Endothelial cell of umbilical vein (primary cell): ENCODE results near the gene FGD5. TPM values are rescaled to one million over a fixed set of nuclear protein-coding genes. Genes with fewer than 3 reads are reported as not detected.

Experiments used
- BruUV-seq: library from RNA; stranded (reverse); fragments of 400-500 nt; replicated peaks from 2 replicates; lab custom pipeline; 2021; lab: Mats Ljungman, UMichigan
- CTCF ChIA-PET: fragments of 300-600, 350-600 bp; sonication (Branson Sonifier 250); formaldehyde crosslinking; loops from one replicate; lab custom pipeline; 2021; ENCODE audit warnings: antibody characterized with exemption, inconsistent platforms; lab: Charles Lee
- POLR2A ChIA-PET: fragments of 300-600, 350-600 bp; sonication (Branson Sonifier 250); formaldehyde crosslinking; loops from one replicate; lab custom pipeline; 2021; ENCODE audit warnings: antibody characterized with exemption, inconsistent platforms; lab: Charles Lee
- DNase-seq: peaks from one replicate; pipeline ENCODE4 v3.0.0-alpha.2; 2011; ENCODE audit warnings: low read depth, low spot score
- FAIRE-seq: peaks from 2 replicates; lab custom pipeline; 2011; peaks lifted over from hg19 to GRCh38; lab: Jason Lieb, UNC
- H2AFZ ChIP-seq: 2 replicates; pipeline ENCODE4 v1.6.0; 2012; ENCODE audit warnings: low read depth, low read length, control low read depth, inconsistent platforms
- H3K27ac ChIP-seq: 2 replicates; pipeline ENCODE4 v1.5.1; 2011; ENCODE audit warnings: low read depth, mild to moderate bottlenecking, control low read depth, low read length, moderate library complexity; ENCODE audit not compliant: insufficient read depth
- H3K27me3 ChIP-seq, 2 experiments: 2 replicates each; pipeline versions ENCODE4 v1.6.0 to v1.6.1; 2011; ENCODE audit warnings: low read length in 2 of 2, mixed read lengths in 1 of 2; ENCODE audit not compliant: control insufficient read depth in 2 of 2, insufficient read depth in 2 of 2
- H3K36me3 ChIP-seq, 2 experiments: 2 replicates in 1 of 2; 3 replicates in 1 of 2; pipeline ENCODE4 v1.5.1; 2011; ENCODE audit warnings: low read length in 2 of 2, mild to moderate bottlenecking in 1 of 2, moderate library complexity in 1 of 2; ENCODE audit not compliant: control insufficient read depth in 2 of 2, insufficient read depth in 2 of 2; ENCODE audit errors: extremely low read depth in 1 of 2
- H3K4me1 ChIP-seq: 3 replicates; pipeline ENCODE4 v1.5.1; 2011; ENCODE audit warnings: mild to moderate bottlenecking, low read length; ENCODE audit not compliant: control insufficient read depth, insufficient read depth; ENCODE audit errors: extremely low read depth
- H3K4me2 ChIP-seq: 2 replicates; pipeline ENCODE4 v1.6.1; 2011; ENCODE audit warnings: low read length, control low read depth, mixed read lengths; ENCODE audit not compliant: insufficient read depth
- H3K4me3 ChIP-seq, 3 experiments: fragments of 200-600 bp in 1 of 3; sonication (generic), shearing (Covaris generic) in 1 of 3; replicated peaks in 1 of 3; 2 replicates each; pipeline ENCODE4 v1.5.1; 2011 to 2016; ENCODE audit warnings: control low read depth in 3 of 3, low read length in 3 of 3, mild to moderate bottlenecking in 2 of 3, inconsistent platforms in 1 of 3, low read depth in 1 of 3, moderate library complexity in 1 of 3; ENCODE audit not compliant: insufficient read depth in 1 of 3
- H3K79me2 ChIP-seq: 2 replicates; pipeline ENCODE4 v1.6.0; 2012; ENCODE audit warnings: low read length, inconsistent platforms; ENCODE audit not compliant: control insufficient read depth, insufficient read depth
- H3K9ac ChIP-seq: replicated peaks from 2 replicates; pipeline ENCODE3; 2011; ENCODE audit warnings: low read length, control low read depth; ENCODE audit not compliant: insufficient read depth; ENCODE audit errors: extremely low read depth
- H3K9me1 ChIP-seq: replicated peaks from 3 replicates; pipeline ENCODE4 v1.6.0; 2011; ENCODE audit warnings: mild to moderate bottlenecking, low read length; ENCODE audit not compliant: control insufficient read depth, insufficient read depth; ENCODE audit errors: extremely low read depth
- H3K9me3 ChIP-seq: replicated peaks from 2 replicates; pipeline ENCODE4 v1.5.1; 2012; ENCODE audit warnings: low read length, inconsistent platforms; ENCODE audit not compliant: control insufficient read depth, insufficient read depth
- H4K20me1 ChIP-seq: replicated peaks from 2 replicates; pipeline ENCODE3; 2011; ENCODE audit warnings: mild to moderate bottlenecking, low read length; ENCODE audit not compliant: control insufficient read depth, insufficient read depth; ENCODE audit errors: extremely low read depth
- CTCF ChIP-seq, 2 donors: IDR thresholded peaks; 1 replicate in 1 of 2; 2 replicates in 1 of 2; pipeline ENCODE4 v1.5.1; 2011; ENCODE audit warnings: low read length in 2 of 2, mild to moderate bottlenecking in 2 of 2, moderate library complexity in 2 of 2, control low read depth in 1 of 2, inconsistent platforms in 1 of 2, low read depth in 1 of 2; ENCODE audit not compliant: insufficient read depth in 1 of 2; ENCODE audit errors: extremely low read depth in 1 of 2
- EZH2 ChIP-seq: IDR thresholded peaks from 2 replicates; pipeline ENCODE4 v1.6.1; 2012; ENCODE audit warnings: borderline replicate concordance, low read depth, mild to moderate bottlenecking, moderate library complexity, low read length, inconsistent platforms; ENCODE audit not compliant: severe bottlenecking
- FOS ChIP-seq: IDR thresholded peaks from 2 replicates; pipeline ENCODE4 v1.6.1; 2011; ENCODE audit warnings: mild to moderate bottlenecking, low read length, moderate library complexity, borderline replicate concordance; ENCODE audit not compliant: insufficient read depth
- GATA2 ChIP-seq: IDR thresholded peaks from 2 replicates; pipeline ENCODE4 v1.7.0; 2011; ENCODE audit warnings: low read depth, mild to moderate bottlenecking, moderate library complexity, mixed read lengths, low read length; ENCODE audit not compliant: insufficient read length, insufficient read depth
- JUN ChIP-seq: IDR thresholded peaks from 2 replicates; pipeline ENCODE4 v1.6.1; 2011; ENCODE audit warnings: borderline replicate concordance, low read depth; ENCODE audit not compliant: insufficient read length, insufficient read depth
- MAX ChIP-seq: IDR thresholded peaks from 2 replicates; pipeline ENCODE4 v1.6.1; 2011; ENCODE audit not compliant: insufficient read depth, insufficient read length
- MYC ChIP-seq: IDR thresholded peaks from one replicate; pipeline ENCODE4 v1.6.1; 2011; ENCODE audit warnings: mild to moderate bottlenecking, low read depth, low read length
- POLR2A ChIP-seq: IDR thresholded peaks from 2 replicates; pipeline ENCODE4 v1.6.1; 2012; ENCODE audit warnings: low read depth, mild to moderate bottlenecking, control low read depth, low read length
- POLR2AphosphoS5 ChIP-seq: IDR thresholded peaks from 2 replicates; pipeline ENCODE4 v1.6.1; 2012; ENCODE audit warnings: low read depth, mild to moderate bottlenecking, control low read depth, low read length, moderate library complexity; ENCODE audit not compliant: insufficient read depth
- dilution Hi-C: fragments of 300-500 bp; cut with MboI; formaldehyde crosslinking; loops from one replicate; pipeline ENCODE4 v1.15.0; 2019; ENCODE audit warnings: low sequenced_read_pairs; ENCODE audit not compliant: extremely low pct_ligation_motif_present
- intact Hi-C: fragments of 100-400 bp; cut with micrococcal nuclease; formaldehyde crosslinking; loops from one replicate; pipeline ENCODE4 v1.10.0; 2022
- polyA plus RNA-seq, 4 experiments: library from polyadenylated mRNA; depleted of rRNA in 3 of 4; stranded (reverse) in 3 of 4; unstranded in 1 of 4; fragments of >200 nt; gene quantifications; 2 replicates each; pipeline versions ENCODE4 v1.2.1 to v1.2.3, GENCODE V29; 2011 to 2012; ENCODE audit warnings: missing spikeins in 1 of 4
- total RNA-seq: library from RNA; stranded (reverse); gene quantifications from 2 replicates; pipeline ENCODE4 v1.2.3, GENCODE V29; 2021

Gene FGD5
- total and polyA plus RNA-seq, 2 donors (not counting 3 experiments of a cell fraction or from before 2014, with no cell fraction given), result 49.6 to 134 TPM

GRCh38 chr3:14899993-14900618 is 81.3 kb downstream of the FGD5 start:
- Histone ChIP-seq H3K4me2 (no peak overlapping the region), H3K9ac (no peak overlapping the region), H3K4me1 (no peaks in the 10 kb centered on the region), H3K27ac (no peak overlapping the region), H3K36me3 (peaks cover 14 to 62% of the 10 kb centered on the region in 2 experiments), H4K20me1 (peaks cover 3% of the 10 kb centered on the region), H3K9me3 (no peaks in the 10 kb centered on the region), H3K79me2 (peaks cover 2% of the 10 kb centered on the region), H3K27me3 (no peaks in the 10 kb centered on the region), H3K9me1 (no peaks in the 10 kb centered on the region), H2AFZ (no peak overlapping the region), H3K4me3 (no peak overlapping the region)
- ChIA-PET POLR2A (no interaction called here), CTCF (no interaction called here)
- DNase-seq (no peak), FAIRE-seq (no peak)
- dilution Hi-C loops, result no loop called here
- no TSS peak for BruUV-seq
- intact Hi-C loops, result no loop called here
- TF ChIP-seq EZH2 (no peak), JUN (no peak), POLR2A (no peak), FOS (no peak), POLR2AphosphoS5 (no peak), GATA2 (no peak), CTCF (IDR thresholded peaks at IDR 0.05; ENCODE audit: extremely low read depth in 1 of 2, insufficient read depth in 1 of 2, low read depth in 1 of 2, low read length in 2 of 2) (no peak), MAX (no peak), MYC (no peak)
